Endothelial cell of umbilical vein (primary cell): ENCODE measurements around the gene CCDC85A. TPM values are rescaled to one million over a fixed set of nuclear protein-coding genes. Genes with fewer than 3 reads are reported as not detected.

Source experiments
- BruUV-seq: library from RNA; stranded (reverse); fragments of 400-500 nt; replicated peaks from 2 replicates; lab custom pipeline; 2021; lab: Mats Ljungman, UMichigan
- CTCF ChIA-PET: fragments of 300-600, 350-600 bp; sonication (Branson Sonifier 250); formaldehyde crosslinking; loops from one replicate; lab custom pipeline; 2021; ENCODE audit warnings: antibody characterized with exemption, inconsistent platforms; lab: Charles Lee
- POLR2A ChIA-PET: fragments of 300-600, 350-600 bp; sonication (Branson Sonifier 250); formaldehyde crosslinking; loops from one replicate; lab custom pipeline; 2021; ENCODE audit warnings: antibody characterized with exemption, inconsistent platforms; lab: Charles Lee
- DNase-seq: peaks from one replicate; pipeline ENCODE4 v3.0.0-alpha.2; 2011; ENCODE audit warnings: low read depth, low spot score
- FAIRE-seq: peaks from 2 replicates; lab custom pipeline; 2011; peaks lifted over from hg19 to GRCh38; lab: Jason Lieb, UNC
- H2AFZ ChIP-seq: 2 replicates; pipeline ENCODE4 v1.6.0; 2012; ENCODE audit warnings: low read depth, low read length, control low read depth, inconsistent platforms
- H3K27ac ChIP-seq: 2 replicates; pipeline ENCODE4 v1.5.1; 2011; ENCODE audit warnings: low read depth, mild to moderate bottlenecking, control low read depth, low read length, moderate library complexity; ENCODE audit not compliant: insufficient read depth
- H3K27me3 ChIP-seq, 2 experiments: 2 replicates each; pipeline versions ENCODE4 v1.6.0 to v1.6.1; 2011; ENCODE audit warnings: low read length in 2 of 2, mixed read lengths in 1 of 2; ENCODE audit not compliant: control insufficient read depth in 2 of 2, insufficient read depth in 2 of 2
- H3K36me3 ChIP-seq, 2 experiments: 2 replicates in 1 of 2; 3 replicates in 1 of 2; pipeline ENCODE4 v1.5.1; 2011; ENCODE audit warnings: low read length in 2 of 2, mild to moderate bottlenecking in 1 of 2, moderate library complexity in 1 of 2; ENCODE audit not compliant: control insufficient read depth in 2 of 2, insufficient read depth in 2 of 2; ENCODE audit errors: extremely low read depth in 1 of 2
- H3K4me1 ChIP-seq: 3 replicates; pipeline ENCODE4 v1.5.1; 2011; ENCODE audit warnings: mild to moderate bottlenecking, low read length; ENCODE audit not compliant: control insufficient read depth, insufficient read depth; ENCODE audit errors: extremely low read depth
- H3K4me2 ChIP-seq: 2 replicates; pipeline ENCODE4 v1.6.1; 2011; ENCODE audit warnings: low read length, control low read depth, mixed read lengths; ENCODE audit not compliant: insufficient read depth
- H3K4me3 ChIP-seq, 3 experiments: fragments of 200-600 bp in 1 of 3; sonication (generic), shearing (Covaris generic) in 1 of 3; replicated peaks in 1 of 3; 2 replicates each; pipeline ENCODE4 v1.5.1; 2011 to 2016; ENCODE audit warnings: control low read depth in 3 of 3, low read length in 3 of 3, mild to moderate bottlenecking in 2 of 3, inconsistent platforms in 1 of 3, low read depth in 1 of 3, moderate library complexity in 1 of 3; ENCODE audit not compliant: insufficient read depth in 1 of 3
- H3K79me2 ChIP-seq: 2 replicates; pipeline ENCODE4 v1.6.0; 2012; ENCODE audit warnings: low read length, inconsistent platforms; ENCODE audit not compliant: control insufficient read depth, insufficient read depth
- H3K9ac ChIP-seq: replicated peaks from 2 replicates; pipeline ENCODE3; 2011; ENCODE audit warnings: low read length, control low read depth; ENCODE audit not compliant: insufficient read depth; ENCODE audit errors: extremely low read depth
- H3K9me1 ChIP-seq: replicated peaks from 3 replicates; pipeline ENCODE4 v1.6.0; 2011; ENCODE audit warnings: mild to moderate bottlenecking, low read length; ENCODE audit not compliant: control insufficient read depth, insufficient read depth; ENCODE audit errors: extremely low read depth
- H3K9me3 ChIP-seq: replicated peaks from 2 replicates; pipeline ENCODE4 v1.5.1; 2012; ENCODE audit warnings: low read length, inconsistent platforms; ENCODE audit not compliant: control insufficient read depth, insufficient read depth
- H4K20me1 ChIP-seq: replicated peaks from 2 replicates; pipeline ENCODE3; 2011; ENCODE audit warnings: mild to moderate bottlenecking, low read length; ENCODE audit not compliant: control insufficient read depth, insufficient read depth; ENCODE audit errors: extremely low read depth
- CTCF ChIP-seq, 2 donors: IDR thresholded peaks; 1 replicate in 1 of 2; 2 replicates in 1 of 2; pipeline ENCODE4 v1.5.1; 2011; ENCODE audit warnings: low read length in 2 of 2, mild to moderate bottlenecking in 2 of 2, moderate library complexity in 2 of 2, control low read depth in 1 of 2, inconsistent platforms in 1 of 2, low read depth in 1 of 2; ENCODE audit not compliant: insufficient read depth in 1 of 2; ENCODE audit errors: extremely low read depth in 1 of 2
- EZH2 ChIP-seq: IDR thresholded peaks from 2 replicates; pipeline ENCODE4 v1.6.1; 2012; ENCODE audit warnings: borderline replicate concordance, low read depth, mild to moderate bottlenecking, moderate library complexity, low read length, inconsistent platforms; ENCODE audit not compliant: severe bottlenecking
- FOS ChIP-seq: IDR thresholded peaks from 2 replicates; pipeline ENCODE4 v1.6.1; 2011; ENCODE audit warnings: mild to moderate bottlenecking, low read length, moderate library complexity, borderline replicate concordance; ENCODE audit not compliant: insufficient read depth
- GATA2 ChIP-seq: IDR thresholded peaks from 2 replicates; pipeline ENCODE4 v1.7.0; 2011; ENCODE audit warnings: low read depth, mild to moderate bottlenecking, moderate library complexity, mixed read lengths, low read length; ENCODE audit not compliant: insufficient read length, insufficient read depth
- JUN ChIP-seq: IDR thresholded peaks from 2 replicates; pipeline ENCODE4 v1.6.1; 2011; ENCODE audit warnings: borderline replicate concordance, low read depth; ENCODE audit not compliant: insufficient read length, insufficient read depth
- MAX ChIP-seq: IDR thresholded peaks from 2 replicates; pipeline ENCODE4 v1.6.1; 2011; ENCODE audit not compliant: insufficient read depth, insufficient read length
- MYC ChIP-seq: IDR thresholded peaks from one replicate; pipeline ENCODE4 v1.6.1; 2011; ENCODE audit warnings: mild to moderate bottlenecking, low read depth, low read length
- POLR2A ChIP-seq: IDR thresholded peaks from 2 replicates; pipeline ENCODE4 v1.6.1; 2012; ENCODE audit warnings: low read depth, mild to moderate bottlenecking, control low read depth, low read length
- POLR2AphosphoS5 ChIP-seq: IDR thresholded peaks from 2 replicates; pipeline ENCODE4 v1.6.1; 2012; ENCODE audit warnings: low read depth, mild to moderate bottlenecking, control low read depth, low read length, moderate library complexity; ENCODE audit not compliant: insufficient read depth
- dilution Hi-C: fragments of 300-500 bp; cut with MboI; formaldehyde crosslinking; loops from one replicate; pipeline ENCODE4 v1.15.0; 2019; ENCODE audit warnings: low sequenced_read_pairs; ENCODE audit not compliant: extremely low pct_ligation_motif_present
- intact Hi-C: fragments of 100-400 bp; cut with micrococcal nuclease; formaldehyde crosslinking; loops from one replicate; pipeline ENCODE4 v1.10.0; 2022
- polyA plus RNA-seq, 4 experiments: library from polyadenylated mRNA; depleted of rRNA in 3 of 4; stranded (reverse) in 3 of 4; unstranded in 1 of 4; fragments of >200 nt; gene quantifications; 2 replicates each; pipeline versions ENCODE4 v1.2.1 to v1.2.3, GENCODE V29; 2011 to 2012; ENCODE audit warnings: missing spikeins in 1 of 4
- total RNA-seq: library from RNA; stranded (reverse); gene quantifications from 2 replicates; pipeline ENCODE4 v1.2.3, GENCODE V29; 2021

Gene CCDC85A
- total and polyA plus RNA-seq, 2 donors (not counting 3 experiments of a cell fraction or from before 2014, with no cell fraction given), result 5.1 to 10.4 TPM

- no peaks in the 10 kb centered on the region for H3K9me3 ChIP-seq
- no peak overlapping the region for H3K27ac ChIP-seq
- no peaks in the 10 kb centered on the region for H3K9me1 ChIP-seq
- peaks cover 3% of the 10 kb centered on the region for H3K79me2 ChIP-seq
- H3K4me3 ChIP-seq, result no peak overlapping the region
- BruUV-seq, result no TSS peak
- no peak overlapping the region for H3K4me2 ChIP-seq
- CTCF ChIA-PET, result no interaction called here
- no peak for TF ChIP-seq GATA2
- no peak for TF ChIP-seq CTCF (IDR thresholded peaks at IDR 0.05; ENCODE audit: extremely low read depth in 1 of 2, insufficient read depth in 1 of 2, low read depth in 1 of 2, low read length in 2 of 2)
- TF ChIP-seq FOS, result no peak
- TF ChIP-seq POLR2AphosphoS5, result no peak
- no peak for TF ChIP-seq MAX
- TF ChIP-seq JUN, result no peak
- no peak for TF ChIP-seq POLR2A
- TF ChIP-seq EZH2, result no peak
- TF ChIP-seq MYC, result no peak
- FAIRE-seq (no peak), DNase-seq (no peak)
- H3K36me3 ChIP-seq, result peaks cover 0 to 5% of the 10 kb centered on the region in 2 experiments
- H3K9ac ChIP-seq, result no peak overlapping the region
- H4K20me1 ChIP-seq, result no peaks in the 10 kb centered on the region
- no peak overlapping the region for H2AFZ ChIP-seq
- intact Hi-C loops, result no loop called here
- dilution Hi-C loops, result no loop called here
- POLR2A ChIA-PET, result no interaction called here
- H3K27me3 ChIP-seq, result no peaks in the 10 kb centered on the region
- H3K4me1 ChIP-seq, result peaks cover 18% of the 10 kb centered on the region
These were observed 24.6 kb downstream of the CCDC85A start for GRCh38 chr2:56208380-56208779.
